RWPE2 (cell line): Measurements from ENCODE around the gene GRB10.

Source experiments
- ATAC-seq: fragments of 200-7000 bp; cut with Tn5 transposase; 3 replicates; pipeline ENCODE4 v1.9.1; 2021; ENCODE audit warnings: low read depth
- DNase-seq: peaks from one replicate; pipeline ENCODE4 v3.0.0-alpha.2; 2020; ENCODE audit warnings: low spot score
- H3K27ac ChIP-seq: fragments of 450-650 bp; 2 replicates; pipeline ENCODE4 v1.5.1; 2017; ENCODE audit warnings: mild to moderate bottlenecking; ENCODE audit not compliant: poor library complexity, severe bottlenecking
- H3K27me3 ChIP-seq: fragments of 250-450 bp; sonication (Bioruptor Pico); 2 replicates; pipeline ENCODE4 v1.5.1; 2021; ENCODE audit warnings: mild to moderate bottlenecking, moderate library complexity; ENCODE audit not compliant: insufficient read depth, poor library complexity, severe bottlenecking
- H3K36me3 ChIP-seq: fragments of 250-450 bp; sonication (Bioruptor Pico); 2 replicates; pipeline ENCODE4 v1.5.1; 2020; ENCODE audit warnings: low read depth, mild to moderate bottlenecking, moderate library complexity
- H3K4me1 ChIP-seq: fragments of 250-450 bp; sonication (Bioruptor Pico); 2 replicates; pipeline ENCODE4 v1.5.1; 2021; ENCODE audit warnings: mild to moderate bottlenecking, moderate library complexity; ENCODE audit not compliant: insufficient read depth, poor library complexity, severe bottlenecking
- H3K4me3 ChIP-seq: fragments of 250-450 bp; sonication (Bioruptor Pico); 2 replicates; pipeline ENCODE4 v1.5.1; 2021; ENCODE audit warnings: mild to moderate bottlenecking, moderate library complexity; ENCODE audit not compliant: severe bottlenecking
- H3K9me3 ChIP-seq: fragments of 250-450 bp; sonication (Bioruptor Pico); 2 replicates; pipeline ENCODE4 v1.5.1; 2021; ENCODE audit warnings: mild to moderate bottlenecking, moderate library complexity; ENCODE audit not compliant: severe bottlenecking
- TF ChIP-seq, protein P1 (sequence below): fragments of 450-650 bp; IDR thresholded peaks from one replicate; pipeline ENCODE4 v1.5.1; 2017; ENCODE audit warnings: mild to moderate bottlenecking, moderate library complexity; ENCODE audit not compliant: poor library complexity, severe bottlenecking

GRB10 gene

DNA sequence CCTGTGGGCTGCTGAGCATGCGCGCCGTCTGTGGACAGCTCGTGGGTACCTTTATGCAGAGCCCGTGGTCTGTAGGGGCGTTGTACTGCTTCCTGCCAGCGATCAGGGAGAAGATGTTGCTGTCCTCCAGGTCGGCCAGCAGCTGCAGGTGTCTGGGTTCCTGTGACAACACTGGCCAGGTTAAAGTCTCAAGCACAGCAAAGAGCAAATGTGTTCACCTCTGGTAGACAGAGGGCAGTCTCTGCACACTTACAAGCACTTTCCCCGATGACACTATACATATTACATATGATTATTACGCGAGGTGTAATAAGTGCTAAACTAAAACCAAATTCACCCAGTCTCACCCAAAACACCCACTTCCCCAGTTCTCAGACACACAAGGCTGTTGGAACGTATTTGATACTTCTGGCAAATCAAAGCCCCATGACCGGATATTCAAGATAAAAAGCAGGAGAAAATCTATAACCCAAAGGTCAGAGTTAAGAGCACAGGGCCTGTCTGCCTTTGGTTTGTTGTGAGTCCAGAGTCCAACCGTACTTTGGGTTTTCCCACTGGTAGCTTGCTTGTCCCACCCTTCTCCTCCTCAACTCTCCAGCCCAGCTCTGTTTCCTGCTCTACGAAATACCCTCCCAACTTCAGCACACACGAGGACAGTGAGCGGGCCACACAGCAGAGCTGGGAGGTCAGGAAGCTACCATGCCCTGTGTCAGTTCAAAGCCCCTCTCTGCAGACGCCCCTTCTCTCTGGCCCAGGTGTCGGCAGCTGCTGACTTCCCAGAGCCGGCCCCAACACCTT, 167.8 kb downstream of the GRB10 start:
- peaks cover 3% of the 10 kb centered on the region; the same call in 1 of the 2 replicates for H3K36me3 ChIP-seq
- H3K4me1 ChIP-seq = peaks cover 9% of the 10 kb centered on the region
- no peaks in the 10 kb centered on the region for H3K9me3 ChIP-seq
- ATAC-seq (no peak), DNase-seq (no peak)
- no peaks in the 10 kb centered on the region for H3K27me3 ChIP-seq
- no peak overlapping the region for H3K27ac ChIP-seq
- TF ChIP-seq, protein P1, sequence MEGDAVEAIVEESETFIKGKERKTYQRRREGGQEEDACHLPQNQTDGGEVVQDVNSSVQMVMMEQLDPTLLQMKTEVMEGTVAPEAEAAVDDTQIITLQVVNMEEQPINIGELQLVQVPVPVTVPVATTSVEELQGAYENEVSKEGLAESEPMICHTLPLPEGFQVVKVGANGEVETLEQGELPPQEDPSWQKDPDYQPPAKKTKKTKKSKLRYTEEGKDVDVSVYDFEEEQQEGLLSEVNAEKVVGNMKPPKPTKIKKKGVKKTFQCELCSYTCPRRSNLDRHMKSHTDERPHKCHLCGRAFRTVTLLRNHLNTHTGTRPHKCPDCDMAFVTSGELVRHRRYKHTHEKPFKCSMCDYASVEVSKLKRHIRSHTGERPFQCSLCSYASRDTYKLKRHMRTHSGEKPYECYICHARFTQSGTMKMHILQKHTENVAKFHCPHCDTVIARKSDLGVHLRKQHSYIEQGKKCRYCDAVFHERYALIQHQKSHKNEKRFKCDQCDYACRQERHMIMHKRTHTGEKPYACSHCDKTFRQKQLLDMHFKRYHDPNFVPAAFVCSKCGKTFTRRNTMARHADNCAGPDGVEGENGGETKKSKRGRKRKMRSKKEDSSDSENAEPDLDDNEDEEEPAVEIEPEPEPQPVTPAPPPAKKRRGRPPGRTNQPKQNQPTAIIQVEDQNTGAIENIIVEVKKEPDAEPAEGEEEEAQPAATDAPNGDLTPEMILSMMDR = peak; percentile 36
- H3K4me3 ChIP-seq = no peak overlapping the region

DNA sequence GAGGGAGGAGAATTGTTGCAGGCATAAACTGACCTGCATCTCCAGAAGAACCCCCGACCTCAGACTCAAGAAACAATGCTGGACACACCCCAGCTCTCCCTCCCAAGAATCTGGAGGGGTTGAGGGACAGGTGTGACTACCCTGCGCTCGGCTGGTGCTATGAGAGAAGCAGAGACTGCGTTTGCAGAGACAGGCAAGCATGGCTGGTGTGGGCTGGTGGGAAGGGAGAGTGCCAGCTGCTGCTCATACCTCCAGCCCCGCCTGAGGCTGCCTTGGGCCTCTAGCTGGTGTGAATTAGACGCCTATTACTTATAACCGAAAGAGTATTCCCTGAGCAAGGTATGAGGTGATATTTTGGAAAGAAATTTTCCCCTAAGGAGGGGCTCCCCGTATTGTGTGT, 169.2 kb downstream of the GRB10 start:
- no peaks in the 10 kb centered on the region for H3K27me3 ChIP-seq
- H3K4me1 ChIP-seq = peaks cover 9% of the 10 kb centered on the region
- ATAC-seq (no peak), DNase-seq (no peak)
- no peaks in the 10 kb centered on the region for H3K9me3 ChIP-seq
- TF ChIP-seq, protein P1 = no peak
- H3K27ac ChIP-seq = no peak overlapping the region
- peaks cover 8% of the 10 kb centered on the region for H3K36me3 ChIP-seq
- H3K4me3 ChIP-seq = no peak overlapping the region

DNA sequence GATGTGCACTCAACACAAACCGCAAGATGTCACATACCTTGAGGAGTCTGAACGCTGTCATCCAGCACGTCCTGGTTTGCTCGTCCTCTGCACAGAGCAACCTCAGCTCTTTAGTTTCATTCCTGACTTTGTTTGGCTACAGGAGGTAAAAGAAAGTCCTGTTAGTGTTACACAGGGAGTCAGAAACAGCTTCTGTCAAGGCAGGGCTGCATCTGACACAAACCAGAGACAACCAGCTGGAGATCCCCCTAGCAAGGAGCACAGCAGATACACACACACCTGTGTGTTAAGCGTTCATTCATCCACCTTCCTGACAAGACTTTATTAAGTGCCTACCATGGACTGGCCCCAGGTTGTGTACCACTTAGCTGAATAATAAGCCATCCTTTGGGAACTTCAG, 170.0 kb downstream of the GRB10 start:
- Histone ChIP-seq H3K9me3 (no peaks in the 10 kb centered on the region), H3K27ac (no peak overlapping the region), H3K27me3 (no peaks in the 10 kb centered on the region), H3K4me1 (peaks cover 9% of the 10 kb centered on the region), H3K4me3 (no peak overlapping the region), H3K36me3 (peaks cover 8% of the 10 kb centered on the region)
- no peak for DNase-seq
- TF ChIP-seq, protein P1 = no peak
- no peak for ATAC-seq

DNA sequence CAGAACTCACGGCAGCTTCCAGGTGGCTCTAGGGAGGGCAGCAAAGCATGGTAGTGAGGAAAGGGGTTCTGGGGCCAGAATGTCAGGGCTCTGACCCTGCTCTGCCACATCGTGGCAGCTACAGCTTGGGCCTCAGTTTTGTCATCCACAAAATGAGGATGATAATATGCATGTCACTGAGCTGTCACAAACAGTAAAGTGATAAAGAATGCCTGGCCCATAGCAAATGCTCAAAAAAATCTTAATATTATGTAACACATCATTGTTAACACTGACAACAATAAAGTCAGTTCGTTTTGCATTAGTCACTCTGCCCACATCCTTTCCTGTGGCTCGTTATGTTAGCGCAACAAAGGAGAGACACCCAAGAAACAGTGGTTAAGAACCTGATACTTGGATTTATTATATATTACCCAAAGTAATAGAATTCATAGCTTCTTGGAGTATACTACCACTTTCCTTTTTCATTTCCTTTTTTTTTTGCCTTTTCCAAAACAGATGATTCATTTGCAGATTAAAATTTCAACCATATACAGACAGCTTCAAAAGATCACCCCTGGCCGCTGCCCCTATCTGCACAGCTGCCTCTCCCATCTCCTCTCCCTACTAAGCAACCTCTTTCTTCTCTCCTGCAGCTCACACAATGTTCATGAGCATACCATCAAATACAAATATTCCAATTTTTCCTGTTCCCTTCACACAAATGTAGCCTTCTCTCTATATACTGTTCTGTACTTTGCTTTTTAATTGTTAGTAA, 172.0 kb downstream of the GRB10 start:
- TF ChIP-seq, protein P1 = no peak
- DNase-seq (no peak), ATAC-seq (peak; percentile 95)
- peaks cover 8% of the 10 kb centered on the region; the same call in 1 of the 2 replicates for H3K36me3 ChIP-seq
- peaks cover 9% of the 10 kb centered on the region for H3K4me1 ChIP-seq
- peak overlapping the region; percentile 9 for H3K27ac ChIP-seq
- no peaks in the 10 kb centered on the region for H3K9me3 ChIP-seq
- H3K27me3 ChIP-seq = no peaks in the 10 kb centered on the region
- H3K4me3 ChIP-seq = no peak overlapping the region
